HT-29 (cell line): Measurements from ENCODE around the gene SOCS7. TPM values are rescaled to one million over a fixed set of nuclear protein-coding genes. Genes with fewer than 3 reads are reported as not detected.

Experiments
- DNase-seq: peaks from one replicate; pipeline ENCODE4 v3.0.0-alpha.2; 2015; ENCODE audit warnings: low spot score
- total RNA-seq: library from RNA; depleted of rRNA; stranded (reverse); fragments of >200 nt; shearing (Covaris generic); gene quantifications from 2 replicates; pipeline ENCODE4 v1.2.3, GENCODE V29; 2014

The SOCS7 gene
- total RNA-seq, 1 experiment from 2014 or later = 36.2 TPM

DNA sequence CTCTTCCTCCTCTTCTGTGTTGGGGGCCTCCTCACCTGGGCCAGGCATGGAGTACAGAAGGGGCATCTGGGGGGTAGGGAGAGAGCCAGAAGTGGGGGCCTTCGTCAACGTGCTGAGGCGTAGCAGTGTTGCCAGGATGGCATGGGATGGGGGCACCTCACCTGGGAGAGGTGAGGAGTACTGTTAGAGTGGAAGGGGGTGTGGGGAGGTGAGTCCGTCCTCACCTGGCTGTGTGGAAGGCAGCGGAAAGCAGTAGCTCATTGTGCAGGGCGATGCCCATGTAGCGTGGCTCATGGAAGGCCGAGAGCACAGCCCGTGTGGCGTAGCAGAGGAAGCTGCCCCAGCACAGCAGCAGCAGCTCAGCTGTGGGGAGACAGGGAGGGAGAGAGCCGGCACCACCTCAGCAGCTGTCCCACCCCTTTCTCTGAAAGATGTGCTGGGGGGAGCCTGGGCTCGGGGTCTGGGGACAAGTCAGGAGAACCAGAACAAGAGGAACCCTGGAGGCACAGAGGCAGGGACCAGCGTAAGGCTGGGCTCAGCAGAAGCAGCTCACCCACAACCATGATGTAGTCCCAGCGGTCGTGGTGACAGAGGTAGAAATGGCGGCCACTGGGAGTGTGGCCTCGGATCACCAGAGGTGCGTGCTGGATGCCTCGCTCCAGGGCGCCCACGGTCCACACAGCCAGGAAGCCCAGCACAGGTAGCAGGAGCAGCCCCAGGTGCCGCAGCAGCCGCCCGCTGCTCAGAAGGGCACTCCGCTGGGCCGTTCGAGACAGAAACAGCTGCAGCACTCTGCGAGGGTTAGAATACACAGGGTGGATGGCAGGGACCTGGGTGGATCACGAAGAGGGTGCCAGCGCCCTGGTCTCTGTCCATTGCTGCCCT is 16.9 kb upstream of the SOCS7 start:
- DNase-seq = no peak

DNA sequence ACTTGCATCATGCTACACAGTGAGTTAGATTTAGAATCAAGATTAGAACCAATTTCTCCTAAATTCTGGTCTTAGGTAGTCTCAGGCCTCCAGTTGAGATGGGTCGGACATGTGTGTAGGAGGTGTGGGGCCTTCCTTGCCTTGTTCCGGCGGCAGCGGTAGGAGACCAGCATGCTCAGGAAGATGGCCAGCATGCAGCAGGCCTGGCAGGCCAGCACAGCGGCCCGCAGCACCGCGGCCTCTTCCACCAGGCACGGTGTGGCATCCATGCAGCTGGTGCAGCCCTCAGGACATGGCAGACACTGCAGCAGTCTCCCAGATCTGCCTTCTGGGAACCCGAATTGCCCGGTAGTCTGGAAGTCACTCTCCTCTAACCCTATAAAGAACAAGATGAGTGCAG is 14.8 kb upstream of the SOCS7 start:
- no peak for DNase-seq

DNA sequence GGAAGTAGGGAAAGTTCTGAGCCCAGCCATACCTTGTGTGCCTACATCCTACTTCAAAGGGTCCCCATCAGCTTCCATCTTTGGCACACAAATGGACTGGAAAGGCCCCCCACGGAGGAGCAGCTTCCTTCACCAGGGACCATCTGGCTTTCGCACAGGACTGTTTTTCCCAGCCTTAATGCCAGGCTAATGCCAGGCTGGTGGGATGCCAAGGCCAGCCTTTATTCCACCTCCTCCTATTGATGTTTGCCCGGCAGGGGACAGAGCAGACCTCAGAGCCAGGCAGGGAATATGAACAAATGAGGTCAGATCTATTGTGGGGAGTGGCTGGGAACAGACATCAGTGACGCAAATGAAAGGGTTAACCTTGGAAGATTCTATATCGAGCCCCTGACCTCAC is 13.6 kb upstream of the SOCS7 start:
- DNase-seq = no peak

DNA sequence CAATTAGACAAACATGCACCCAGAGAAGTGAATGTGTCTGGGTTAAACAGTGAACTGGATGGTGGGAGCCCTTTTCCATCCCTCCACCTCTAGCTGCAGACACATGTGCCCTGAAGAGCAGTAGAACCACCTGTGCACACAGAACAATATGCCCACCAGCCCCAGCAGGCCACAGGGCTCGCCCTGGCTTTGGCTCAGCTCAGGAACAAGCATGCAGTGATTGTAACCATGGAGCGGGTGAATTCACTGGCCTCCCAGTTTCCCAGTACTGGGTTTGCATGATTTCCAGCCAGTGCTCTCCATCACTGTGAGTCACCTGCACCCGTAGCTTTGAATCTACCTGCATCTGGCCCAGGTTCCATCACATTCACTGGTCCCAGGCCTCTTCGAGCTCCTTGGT is 13.1 kb upstream of the SOCS7 start:
- no peak for DNase-seq

DNA sequence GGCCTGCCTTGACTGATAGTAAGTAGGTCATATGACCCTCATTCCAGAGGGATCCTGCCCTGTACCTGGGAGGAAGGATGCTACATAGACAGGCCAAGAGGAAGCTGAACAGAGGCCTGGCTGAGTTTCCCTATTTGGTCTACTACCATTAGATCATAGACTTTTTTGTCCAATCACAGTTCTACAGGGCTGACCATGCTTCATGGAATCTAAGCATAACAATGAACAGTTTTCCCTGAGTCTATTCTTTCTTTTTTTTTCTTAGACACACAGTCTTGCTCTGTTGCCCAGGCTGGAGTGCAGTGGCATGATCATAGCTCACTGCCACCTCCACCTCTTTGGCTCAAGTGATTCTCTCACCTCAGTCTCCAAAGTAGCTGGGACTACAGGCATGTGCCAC is 11.8 kb upstream of the SOCS7 start:
- no peak for DNase-seq

DNA sequence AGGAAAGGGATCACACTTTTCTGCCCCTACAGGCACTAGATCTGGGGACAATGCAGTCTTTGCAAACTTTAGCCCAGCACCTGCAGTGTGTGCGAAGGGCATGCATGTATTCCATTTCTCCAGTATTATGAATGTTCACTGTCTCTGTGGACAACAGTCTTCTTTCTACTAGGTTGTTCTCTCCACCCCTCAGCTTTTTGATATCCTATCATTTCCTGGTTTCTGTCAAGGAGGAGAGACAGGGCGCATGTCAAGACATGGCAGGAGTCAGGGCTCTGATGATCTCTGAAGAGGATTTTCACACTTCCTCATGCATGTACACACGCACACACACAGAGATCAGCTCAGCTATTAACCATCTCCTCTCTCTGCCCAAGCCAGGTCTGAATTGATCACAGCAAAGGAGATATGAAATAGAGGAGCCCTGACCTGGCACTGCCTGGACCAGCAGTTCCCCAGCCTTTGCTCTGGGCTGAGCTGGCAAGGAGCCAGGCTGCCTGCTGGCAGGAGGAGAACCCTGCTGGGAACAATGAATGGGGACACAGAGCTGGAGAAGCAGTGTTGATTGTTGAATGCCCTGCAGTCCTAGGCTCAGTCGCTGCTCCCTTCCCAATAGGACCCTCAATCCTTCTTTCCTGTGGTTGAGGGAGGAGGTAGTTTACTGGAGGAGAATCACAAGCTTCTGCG is 10.5 kb upstream of the SOCS7 start:
- peak; percentile 91 for DNase-seq

DNA sequence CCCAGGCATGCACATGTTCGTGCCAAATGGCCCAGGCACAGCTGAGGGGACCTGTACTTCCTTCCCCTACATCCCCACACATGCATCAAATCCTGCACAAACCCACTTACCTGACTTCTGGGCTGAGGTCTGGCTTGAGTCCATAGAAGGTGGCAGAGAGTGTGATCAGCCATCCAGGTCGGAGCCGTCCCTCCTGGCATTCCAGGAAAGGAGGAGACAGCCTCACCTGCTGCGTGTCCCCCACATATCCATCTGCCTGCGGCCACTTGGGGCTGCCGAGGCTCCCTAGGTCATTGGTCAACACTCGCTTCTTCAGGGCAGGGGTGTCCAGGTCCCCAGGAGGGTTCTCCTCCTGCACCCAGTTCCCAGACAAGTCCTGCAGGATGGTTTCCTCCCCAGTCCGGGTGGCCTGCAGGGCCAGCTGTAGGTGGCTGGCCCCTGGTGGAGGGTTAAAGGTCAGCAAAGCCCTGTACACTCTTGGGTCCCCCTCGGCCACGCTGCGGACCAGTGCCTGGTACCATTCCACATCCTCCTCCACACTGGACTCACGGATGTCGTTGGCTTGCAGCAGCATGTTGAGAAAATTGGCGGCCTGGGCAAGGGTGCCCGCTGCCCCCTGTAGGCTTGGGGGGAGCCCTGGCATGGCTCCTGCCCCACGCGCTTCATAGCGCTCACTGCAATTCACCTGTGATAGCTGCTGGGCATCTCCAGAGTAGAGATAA is 8.6 kb upstream of the SOCS7 start:
- DNase-seq = no peak

DNA sequence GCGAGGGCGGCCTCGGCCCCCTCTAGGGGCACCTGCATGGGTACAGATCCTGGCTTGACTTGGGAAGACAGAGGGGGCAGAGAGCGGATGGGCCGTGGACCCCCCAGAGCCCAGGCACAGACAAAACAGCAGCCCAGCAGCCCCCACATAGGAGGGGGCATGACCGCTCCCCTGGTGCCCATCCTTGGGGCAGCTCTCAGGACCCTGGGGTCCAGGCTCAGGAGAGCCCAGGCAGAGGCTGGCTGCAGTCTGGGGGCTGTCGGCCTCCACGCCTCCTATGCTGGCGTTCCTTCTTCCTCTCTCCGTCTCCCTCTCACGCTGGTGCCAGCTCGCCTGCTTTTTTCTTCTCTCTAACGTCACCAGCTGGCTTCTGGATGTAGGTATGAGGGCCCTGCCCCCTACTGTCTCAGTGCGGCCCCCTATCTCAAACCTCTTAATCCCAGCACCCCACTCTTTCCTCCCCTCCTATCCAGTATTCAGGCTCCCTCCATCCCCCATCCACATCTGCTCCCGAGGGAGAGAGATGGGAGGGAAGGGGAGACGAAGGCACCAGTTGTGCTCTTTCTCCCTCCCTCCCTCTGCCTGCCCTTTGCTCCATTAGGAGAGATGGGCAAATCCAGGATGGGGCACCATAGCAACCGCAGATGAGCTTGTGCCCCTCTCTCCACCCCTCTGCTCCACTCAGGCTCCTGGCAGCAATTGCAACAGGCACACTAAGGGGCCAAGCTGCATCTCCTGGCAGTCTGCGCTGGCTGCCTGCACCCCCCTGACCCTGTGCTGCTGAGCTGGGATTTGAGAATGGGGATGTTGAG is 7.8 kb upstream of the SOCS7 start, which contains the start of gene GPR179:
Gene GPR179, minus strand, starts transcription at position 349 of the 812 bp plus-strand sequence. Its CDS starts 167 bp downstream, at position 182.
- no peak for DNase-seq

DNA sequence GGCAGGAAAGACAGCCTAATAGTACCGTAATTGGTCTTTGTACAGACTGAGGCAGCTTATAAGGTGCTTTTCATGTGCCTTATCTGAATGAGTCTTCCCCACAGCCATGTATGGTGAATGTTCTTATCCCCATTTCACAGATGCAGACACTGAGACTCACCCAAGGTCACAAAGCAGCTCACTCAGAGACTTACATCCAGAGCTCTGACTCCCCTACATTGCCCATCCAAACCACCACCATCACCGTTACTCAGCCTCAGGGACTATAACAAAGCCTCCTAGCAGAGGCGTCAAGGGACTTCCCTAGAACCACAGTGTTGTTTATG is 7.3 kb upstream of the SOCS7 start:
- DNase-seq = no peak

DNA sequence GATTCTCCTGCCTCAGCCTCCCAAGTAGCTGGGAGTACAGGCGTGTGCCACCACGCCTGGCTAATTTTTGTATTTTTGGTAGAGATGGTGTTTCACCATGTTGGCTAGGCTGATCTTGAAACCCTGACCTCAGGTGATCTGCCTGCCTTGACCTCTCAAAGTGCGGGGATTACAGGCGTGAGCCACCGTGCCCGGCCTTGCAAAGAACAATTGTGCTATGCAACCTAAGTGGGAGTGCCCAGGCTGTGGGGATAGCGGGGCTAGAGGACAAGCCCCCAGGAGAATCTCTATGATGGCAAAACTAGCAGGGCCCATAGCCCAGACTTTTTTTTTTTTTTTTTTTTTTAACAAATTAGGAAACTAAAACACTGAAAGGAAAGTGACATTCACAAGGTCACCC is 5.9 kb upstream of the SOCS7 start:
- DNase-seq = no peak

DNA sequence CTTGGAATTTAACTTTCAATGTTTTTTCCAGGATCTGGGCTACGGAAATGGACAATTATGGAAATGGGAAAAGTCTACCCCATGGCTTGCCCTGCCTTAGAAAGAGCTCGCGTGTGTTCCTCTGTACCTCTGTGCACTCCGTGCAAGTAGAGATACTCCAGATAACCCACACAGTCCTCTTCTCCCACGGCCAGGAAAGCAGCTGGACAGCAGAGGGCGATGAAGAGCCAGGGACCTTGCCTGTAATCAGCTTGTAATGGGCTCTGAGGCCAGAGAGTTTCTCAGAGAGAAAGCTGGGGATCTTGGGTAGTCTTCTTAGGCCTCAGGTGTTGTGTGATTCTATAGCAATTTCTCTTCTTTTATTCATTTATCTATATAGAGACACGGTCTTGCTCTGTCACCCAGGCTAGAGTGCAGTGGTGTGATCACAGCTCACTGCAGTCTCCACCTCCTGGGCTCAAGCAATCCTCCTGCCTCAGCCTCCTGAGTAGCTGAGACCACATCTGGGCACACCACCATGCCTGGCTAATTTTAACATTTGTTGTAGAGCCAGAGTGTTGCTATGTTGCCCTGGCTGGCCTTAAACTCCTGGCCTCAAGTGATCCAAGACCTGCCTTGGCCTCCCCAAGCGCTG is 2.4 kb upstream of the SOCS7 start:
- DNase-seq = peak; percentile 100

DNA sequence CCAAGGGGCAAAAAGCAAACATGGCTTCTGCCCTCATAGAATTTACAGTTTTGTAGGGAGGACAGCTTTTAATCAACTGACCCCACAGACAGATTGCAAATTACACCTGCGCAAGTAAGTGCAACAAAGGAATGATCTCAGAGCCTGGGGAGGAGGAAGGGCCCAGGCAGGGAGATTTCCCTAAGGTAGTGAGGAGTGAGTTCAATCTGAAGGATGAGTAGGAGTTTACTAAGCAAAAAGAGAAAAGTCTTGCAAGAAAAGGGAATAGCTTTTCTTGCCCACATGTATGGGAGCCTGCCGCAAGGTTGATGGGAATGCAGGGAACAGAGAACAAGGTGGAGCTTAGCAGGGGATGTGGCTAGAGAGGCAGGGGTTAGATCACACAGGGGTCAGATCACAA is 1.6 kb upstream of the SOCS7 start:
- no peak for DNase-seq

DNA sequence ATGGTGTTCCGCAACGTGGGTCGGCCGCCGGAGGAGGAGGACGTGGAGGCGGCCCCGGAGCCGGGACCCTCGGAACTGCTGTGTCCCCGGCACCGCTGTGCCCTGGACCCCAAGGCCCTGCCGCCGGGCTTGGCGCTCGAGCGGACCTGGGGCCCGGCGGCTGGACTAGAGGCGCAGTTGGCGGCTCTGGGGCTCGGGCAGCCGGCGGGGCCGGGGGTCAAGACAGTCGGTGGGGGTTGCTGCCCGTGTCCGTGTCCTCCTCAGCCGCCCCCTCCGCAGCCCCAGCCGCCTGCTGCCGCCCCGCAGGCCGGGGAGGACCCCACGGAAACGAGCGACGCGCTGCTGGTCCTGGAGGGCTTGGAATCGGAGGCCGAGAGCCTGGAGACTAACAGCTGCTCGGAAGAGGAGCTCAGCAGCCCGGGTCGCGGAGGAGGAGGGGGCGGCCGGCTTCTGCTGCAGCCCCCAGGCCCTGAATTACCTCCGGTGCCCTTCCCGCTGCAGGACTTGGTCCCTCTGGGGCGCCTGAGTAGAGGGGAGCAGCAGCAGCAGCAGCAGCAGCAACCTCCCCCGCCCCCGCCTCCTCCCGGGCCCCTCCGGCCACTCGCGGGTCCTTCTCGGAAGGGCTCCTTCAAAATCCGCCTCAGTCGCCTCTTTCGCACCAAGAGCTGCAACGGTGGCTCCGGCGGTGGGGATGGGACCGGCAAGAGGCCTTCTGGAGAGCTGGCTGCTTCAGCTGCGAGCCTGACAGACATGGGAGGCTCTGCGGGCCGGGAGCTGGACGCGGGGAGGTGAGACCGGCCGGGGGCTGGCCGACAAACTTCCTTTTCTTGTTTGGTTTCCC is 821 bp downstream of the SOCS7 start:
- DNase-seq = peak; percentile 63

DNA sequence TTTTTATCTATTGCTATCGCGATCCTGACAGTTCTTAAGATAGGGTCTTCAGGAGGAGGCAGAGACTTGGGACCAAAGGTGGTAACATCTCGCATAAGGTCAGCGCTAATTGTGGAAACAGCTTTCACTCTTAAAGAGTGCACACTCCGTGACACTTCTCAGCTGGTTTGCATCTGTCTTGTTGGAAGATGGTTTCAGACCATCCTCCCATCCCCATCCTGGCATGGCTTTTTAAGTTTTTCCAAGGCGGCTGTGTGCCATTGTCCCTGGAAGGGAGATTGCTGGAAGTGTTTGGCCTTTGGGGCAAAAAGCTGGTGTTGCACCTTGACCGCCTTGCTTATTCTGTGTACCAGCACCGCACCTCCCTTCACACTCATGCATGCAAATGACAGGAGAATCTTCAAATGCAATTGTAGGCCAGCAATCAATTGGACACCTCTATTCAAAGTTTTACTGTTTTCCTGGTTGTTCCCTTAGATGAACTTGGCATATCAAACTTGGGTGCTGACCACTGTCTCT is 1.5 kb downstream of the SOCS7 start:
- peak; percentile 47 for DNase-seq

DNA sequence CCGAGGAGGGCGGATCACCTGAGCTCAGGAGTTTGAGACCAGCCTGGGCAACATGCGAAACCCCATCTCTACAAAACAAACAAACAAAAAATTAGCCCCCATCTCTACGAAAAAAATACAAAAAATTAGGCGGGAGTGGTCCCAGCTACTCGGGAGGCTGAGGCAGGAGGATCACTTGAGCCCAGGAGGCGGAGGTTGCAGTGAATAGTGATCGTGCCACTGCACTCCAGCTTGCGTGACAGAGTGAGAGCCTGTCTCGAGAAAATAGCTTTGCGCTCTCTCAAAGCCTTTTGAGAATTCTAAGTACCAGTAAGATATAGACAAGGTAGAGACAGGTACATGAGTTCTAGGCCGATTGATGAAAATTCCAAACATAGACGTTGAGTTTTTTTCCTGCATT is 2.0 kb downstream of the SOCS7 start:
- no peak for DNase-seq

DNA sequence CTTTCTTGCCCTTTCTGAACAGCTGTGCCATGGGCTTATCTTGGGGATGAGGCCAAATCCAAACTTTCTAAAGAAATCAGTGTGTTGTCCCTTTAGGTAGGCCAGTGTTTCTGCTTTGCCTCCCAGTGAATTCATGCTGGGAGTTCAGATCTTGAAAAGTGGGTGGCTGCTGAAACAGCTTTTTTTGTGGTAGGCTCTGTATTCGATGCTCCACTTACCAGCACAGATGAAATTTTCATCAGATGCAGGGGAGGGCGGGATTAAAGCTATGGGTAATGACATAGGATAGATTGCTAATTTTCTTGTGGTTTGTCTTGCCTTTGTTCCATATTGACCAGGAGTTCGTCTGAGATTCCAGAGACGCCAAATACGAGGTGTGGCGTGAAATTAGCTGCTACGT is 2.8 kb downstream of the SOCS7 start:
- DNase-seq = no peak

DNA sequence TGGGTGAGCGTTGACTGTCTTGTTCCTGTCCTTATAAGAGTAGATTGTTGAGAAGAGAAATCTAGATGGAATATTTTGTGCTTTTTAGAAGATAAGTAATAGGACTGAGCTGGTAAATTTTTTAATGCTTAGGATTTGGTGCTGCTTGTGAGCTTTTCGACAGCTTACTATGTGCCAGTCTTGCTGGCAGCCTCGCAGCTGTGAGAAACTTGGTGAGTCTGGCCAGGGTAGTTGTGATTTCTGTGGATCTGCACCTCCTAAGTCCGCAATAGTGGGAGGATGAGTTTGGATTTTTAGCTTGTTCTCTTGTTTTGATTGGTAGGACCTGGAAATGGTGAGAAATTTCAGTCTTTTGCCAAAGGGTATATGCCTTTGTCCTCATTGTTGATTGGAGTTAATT is 3.6 kb downstream of the SOCS7 start:
- no peak for DNase-seq

DNA sequence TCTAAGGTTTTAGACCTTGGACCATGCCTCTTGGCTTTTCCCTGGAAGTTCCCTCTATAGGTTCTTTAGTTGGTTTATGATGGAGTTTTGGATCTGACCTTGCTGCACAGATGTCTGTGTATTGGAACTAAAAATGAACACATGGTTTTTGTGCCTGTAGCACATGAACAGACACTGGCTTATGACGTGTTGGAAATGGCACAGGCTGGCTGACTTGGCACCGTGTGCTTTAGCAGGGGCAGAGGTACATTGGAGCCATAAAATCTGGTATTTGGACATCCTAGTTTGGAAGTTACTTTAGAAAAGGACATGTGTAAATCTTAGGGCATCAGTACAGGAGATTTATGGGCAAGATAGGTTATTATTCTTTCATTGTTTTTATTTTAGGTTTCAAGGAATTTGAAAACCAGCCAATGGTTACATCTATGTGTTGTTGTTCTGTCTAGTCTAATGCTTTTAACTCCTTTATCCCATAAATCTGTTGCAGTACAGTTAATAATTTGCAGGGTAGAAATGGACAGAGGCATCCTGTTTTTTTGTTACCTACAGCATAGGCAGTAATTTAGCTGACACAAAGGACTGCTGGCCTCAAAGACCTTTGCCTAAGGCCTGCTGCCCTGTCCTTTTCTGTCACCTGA is 6.0 kb downstream of the SOCS7 start:
- DNase-seq = no peak
